ENCODE data around the gene ACD.

Gene ACD

GRCh38 chr16:67661101-67661761 lies 1.2 kb upstream of the ACD start:
- no peak for TF ChIP-seq CTCF (IDR thresholded peaks at IDR 0.05; ENCODE audit: insufficient read depth, missing control alignments)
- FAIRE-seq (no peak), DNase-seq (ENCODE audit: insufficient read length, low spot score) (no peak)

GRCh38 chr16:67660564-67661028 lies 536 bp upstream of the ACD start, which contains the start of gene PARD6A:
PARD6A (plus strand) TSS chr16:67660960; CDS start chr16:67661039, 79 bp downstream.
- DNase-seq (ENCODE audit: insufficient read length, low spot score) (peak; percentile 94), FAIRE-seq (no peak)
- TF ChIP-seq CTCF (IDR thresholded peaks at IDR 0.05; ENCODE audit: insufficient read depth, missing control alignments) = no peak

- no peak for FAIRE-seq
- TF ChIP-seq CTCF (IDR thresholded peaks at IDR 0.05; ENCODE audit: insufficient read depth, missing control alignments) = no peak
- no peak for DNase-seq (ENCODE audit: insufficient read length, low spot score)
Measured at GRCh38 chr16:67658849-67659674, 998 bp downstream of the ACD start.

GRCh38 chr16:67657751-67658518 lies 2.1 kb downstream of the ACD start:
- no peak for TF ChIP-seq CTCF (IDR thresholded peaks at IDR 0.05; ENCODE audit: insufficient read depth, missing control alignments)
- FAIRE-seq (no peak), DNase-seq (ENCODE audit: insufficient read length, low spot score) (no peak)

GRCh38 chr16:67657017-67657608 lies 2.9 kb downstream of the ACD start:
- no peak for DNase-seq (ENCODE audit: insufficient read length, low spot score)
- no peak for TF ChIP-seq CTCF (IDR thresholded peaks at IDR 0.05; ENCODE audit: insufficient read depth, missing control alignments)
- no peak for FAIRE-seq

GRCh38 chr16:67656344-67657016 lies 3.6 kb downstream of the ACD start:
- no peak for FAIRE-seq
- TF ChIP-seq CTCF (IDR thresholded peaks at IDR 0.05; ENCODE audit: insufficient read depth, missing control alignments) = no peak
- DNase-seq (ENCODE audit: insufficient read length, low spot score) = no peak

Measured in D721Med (cell line).